OCI-LY1 (cell line): ENCODE measurements around the gene LTBR.

Source experiments
- H2AFZ ChIP-seq: fragments of 200-600 bp; sonication (generic), shearing (Covaris generic); 2 replicates; pipeline ENCODE4 v1.6.0; 2014; ENCODE audit warnings: antibody characterized with exemption, mild to moderate bottlenecking, low read length
- H3F3A ChIP-seq: fragments of 200-600 bp; sonication (generic), shearing (Covaris generic); 2 replicates; pipeline ENCODE4 v1.6.0; 2014; ENCODE audit warnings: mild to moderate bottlenecking, antibody characterized with exemption, low read length, moderate library complexity; ENCODE audit not compliant: insufficient read depth
- H3K27ac ChIP-seq: fragments of 200-600 bp; sonication (generic); 2 replicates; pipeline ENCODE4 v1.5.1; 2014; ENCODE audit warnings: low read length, mixed run types, mild to moderate bottlenecking, low read depth; ENCODE audit not compliant: poor library complexity, severe bottlenecking
- H3K27me3 ChIP-seq: fragments of 200-600 bp; sonication (generic); 2 replicates; pipeline ENCODE4 v1.6.0; 2014; ENCODE audit warnings: antibody characterized with exemption, mild to moderate bottlenecking, low read length, moderate library complexity; ENCODE audit not compliant: insufficient read depth
- H3K36me3 ChIP-seq: fragments of 200-600 bp; sonication (generic); 2 replicates; pipeline ENCODE4 v1.6.1; 2014; ENCODE audit warnings: mild to moderate bottlenecking, antibody characterized with exemption, low read length, moderate library complexity, mixed read lengths; ENCODE audit not compliant: insufficient read depth
- H3K4me1 ChIP-seq: fragments of 200-600 bp; sonication (generic); 2 replicates; pipeline ENCODE4 v1.5.1; 2014; ENCODE audit warnings: mild to moderate bottlenecking, low read length, moderate library complexity; ENCODE audit not compliant: insufficient read depth, severe bottlenecking
- H3K4me2 ChIP-seq: fragments of 200-600 bp; sonication (generic), shearing (Covaris generic); 2 replicates; pipeline ENCODE4 v1.6.1; 2014; ENCODE audit warnings: low read length
- H3K4me3 ChIP-seq: fragments of 200-600 bp; sonication (generic); 2 replicates; pipeline ENCODE4 v1.5.1; 2014; ENCODE audit warnings: low read length, low read depth, mild to moderate bottlenecking, mixed read lengths; ENCODE audit not compliant: poor library complexity, severe bottlenecking
- H3K79me2 ChIP-seq: fragments of 200-600 bp; shearing (Covaris generic); 2 replicates; pipeline ENCODE4 v1.6.1; 2016; ENCODE audit warnings: mixed run types, low read length, mixed read lengths; ENCODE audit not compliant: insufficient read depth
- H3K9ac ChIP-seq: fragments of 200-600 bp; sonication (generic), shearing (Covaris generic); 2 replicates; pipeline ENCODE4 v1.6.1; 2014; ENCODE audit warnings: mild to moderate bottlenecking, low read length, mixed read lengths
- H3K9me2 ChIP-seq: fragments of 200-600 bp; sonication (generic), shearing (Covaris generic); 2 replicates; pipeline ENCODE4 v1.6.1; 2014; ENCODE audit warnings: low read depth, mild to moderate bottlenecking, low read length, mixed read lengths
- H3K9me3 ChIP-seq: fragments of 200-600 bp; shearing (Covaris generic); 2 replicates; pipeline ENCODE4 v1.6.1; 2014; ENCODE audit warnings: low read length, mixed read lengths
- H4K20me1 ChIP-seq: fragments of 200-600 bp; sonication (generic), shearing (Covaris generic); 2 replicates; pipeline ENCODE4 v1.6.0; 2016; ENCODE audit warnings: mild to moderate bottlenecking, low read length; ENCODE audit not compliant: insufficient read depth
- EZH2 ChIP-seq: fragments of 200-600 bp; sonication (generic), shearing (Covaris generic); IDR thresholded peaks from 2 replicates; pipeline ENCODE4 v1.8.0; 2017; ENCODE audit warnings: borderline replicate concordance, mixed run types, mild to moderate bottlenecking, antibody characterized with exemption, low read length, moderate library complexity, mixed read lengths
- TF ChIP-seq, protein P1 (sequence below): fragments of 200-600 bp; sonication (generic), shearing (Covaris generic); IDR thresholded peaks from 2 replicates; pipeline ENCODE4 v1.5.1; 2017; ENCODE audit warnings: mild to moderate bottlenecking, antibody characterized with exemption, low read length, moderate library complexity, mixed read lengths

Gene LTBR

DNA sequence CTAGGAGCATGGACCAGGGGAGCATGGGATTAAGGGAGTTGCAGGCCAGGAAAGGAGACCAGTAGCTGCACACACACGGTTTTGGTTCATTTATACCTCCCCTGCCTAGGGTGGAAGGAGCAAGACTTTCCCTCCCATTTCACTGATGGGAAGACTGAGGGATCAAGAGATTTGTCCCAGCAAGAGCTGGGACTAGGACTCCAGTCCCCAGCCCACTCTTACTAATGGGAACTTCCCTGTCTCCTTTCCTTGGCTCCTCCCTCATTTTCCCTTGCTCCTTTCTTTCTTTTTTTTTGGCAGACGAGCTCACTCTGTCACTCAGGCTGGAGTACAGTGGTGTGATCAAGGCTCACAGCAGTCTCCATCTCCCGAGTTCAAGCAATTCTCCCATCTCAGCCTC lies 21.6 kb upstream of the LTBR start:
- Histone ChIP-seq H3K4me2 (no peak overlapping the region), H3K4me1 (no peaks in the 10 kb centered on the region)

DNA sequence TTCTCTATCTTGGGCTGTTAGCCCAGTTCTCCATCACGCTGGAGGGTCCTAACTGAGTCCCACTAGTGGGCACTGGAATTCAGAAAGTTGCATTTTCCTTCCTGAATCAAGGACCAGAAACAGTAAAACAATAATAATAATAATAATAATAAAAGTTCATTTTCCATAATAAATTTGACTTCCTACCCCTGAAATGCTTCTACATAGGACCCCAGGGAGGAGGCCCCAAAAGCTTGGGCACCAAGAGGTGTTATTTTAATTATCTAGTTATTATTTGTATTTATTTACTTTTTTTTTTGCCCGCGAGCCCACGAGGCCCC lies 21.0 kb upstream of the LTBR start:
- Histone ChIP-seq H3K79me2 (no peaks in the 10 kb centered on the region), H3K4me3 (no peak overlapping the region), H2AFZ (no peak overlapping the region), H3K9me2 (no peaks in the 10 kb centered on the region), H4K20me1 (no peaks in the 10 kb centered on the region), H3K9me3 (no peaks in the 10 kb centered on the region), H3K9ac (no peak overlapping the region), H3K27ac (no peak overlapping the region), H3K36me3 (no peaks in the 10 kb centered on the region), H3K4me2 (no peak overlapping the region), H3K4me1 (no peaks in the 10 kb centered on the region), H3K27me3 (no peaks in the 10 kb centered on the region; the same call in 1 of the 2 replicates), H3F3A (no peaks in the 10 kb centered on the region)
- TF ChIP-seq EZH2 = no peak
- TF ChIP-seq, protein P1, sequence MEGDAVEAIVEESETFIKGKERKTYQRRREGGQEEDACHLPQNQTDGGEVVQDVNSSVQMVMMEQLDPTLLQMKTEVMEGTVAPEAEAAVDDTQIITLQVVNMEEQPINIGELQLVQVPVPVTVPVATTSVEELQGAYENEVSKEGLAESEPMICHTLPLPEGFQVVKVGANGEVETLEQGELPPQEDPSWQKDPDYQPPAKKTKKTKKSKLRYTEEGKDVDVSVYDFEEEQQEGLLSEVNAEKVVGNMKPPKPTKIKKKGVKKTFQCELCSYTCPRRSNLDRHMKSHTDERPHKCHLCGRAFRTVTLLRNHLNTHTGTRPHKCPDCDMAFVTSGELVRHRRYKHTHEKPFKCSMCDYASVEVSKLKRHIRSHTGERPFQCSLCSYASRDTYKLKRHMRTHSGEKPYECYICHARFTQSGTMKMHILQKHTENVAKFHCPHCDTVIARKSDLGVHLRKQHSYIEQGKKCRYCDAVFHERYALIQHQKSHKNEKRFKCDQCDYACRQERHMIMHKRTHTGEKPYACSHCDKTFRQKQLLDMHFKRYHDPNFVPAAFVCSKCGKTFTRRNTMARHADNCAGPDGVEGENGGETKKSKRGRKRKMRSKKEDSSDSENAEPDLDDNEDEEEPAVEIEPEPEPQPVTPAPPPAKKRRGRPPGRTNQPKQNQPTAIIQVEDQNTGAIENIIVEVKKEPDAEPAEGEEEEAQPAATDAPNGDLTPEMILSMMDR = no peak

More for the DNA sequence above, 21.6 kb upstream of the LTBR start:
- TF ChIP-seq EZH2 = no peak
- TF ChIP-seq, protein P1 = no peak
- Histone ChIP-seq H3K27me3 (no peaks in the 10 kb centered on the region; the same call in 1 of the 2 replicates), H4K20me1 (no peaks in the 10 kb centered on the region), H3K27ac (no peak overlapping the region), H3F3A (no peaks in the 10 kb centered on the region), H3K36me3 (no peaks in the 10 kb centered on the region), H3K9ac (no peak overlapping the region), H3K4me3 (no peak overlapping the region), H2AFZ (no peak overlapping the region), H3K79me2 (no peaks in the 10 kb centered on the region), H3K9me2 (no peaks in the 10 kb centered on the region), H3K9me3 (no peaks in the 10 kb centered on the region)

DNA sequence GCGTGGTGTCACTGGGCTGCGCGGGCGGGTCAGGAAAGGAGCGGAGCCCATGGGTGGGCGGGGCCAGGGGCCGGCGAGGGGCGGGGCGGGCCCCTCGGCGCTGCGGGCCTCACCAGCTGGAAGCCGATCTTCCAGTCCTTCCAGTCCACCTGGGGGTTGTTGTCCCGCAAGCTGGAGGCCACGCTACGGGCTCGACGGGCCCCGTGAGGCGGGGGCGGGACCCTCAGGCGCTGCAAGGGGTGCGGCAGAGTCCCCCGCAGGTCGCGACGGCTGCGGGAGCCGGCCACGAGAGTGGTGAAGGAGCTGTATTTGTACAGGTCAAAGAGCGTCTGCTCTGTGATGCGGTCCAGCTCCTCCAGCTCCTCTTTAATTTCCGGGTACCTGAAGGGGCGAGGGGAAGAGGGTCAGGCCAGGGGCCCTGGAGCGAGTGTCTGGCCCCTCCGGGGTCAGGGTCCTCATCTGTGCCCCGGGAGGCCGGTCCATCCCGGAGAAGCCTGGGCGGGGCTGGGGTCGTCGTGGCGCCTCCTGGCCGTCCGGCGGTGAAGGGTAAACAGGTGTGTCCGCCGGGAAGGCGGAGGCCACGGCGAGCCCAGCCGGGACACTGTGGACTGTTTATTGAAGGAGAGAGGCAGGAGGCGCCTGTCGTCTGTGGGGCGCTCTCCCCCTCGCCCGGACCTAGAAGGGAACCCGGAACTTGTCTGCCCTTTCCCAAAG lies 20.5 kb upstream of the LTBR start:
- TF ChIP-seq, protein P1 = no peak
- TF ChIP-seq EZH2 = no peak
- Histone ChIP-seq H3K9me2 (no peaks in the 10 kb centered on the region), H3K9ac (no peak overlapping the region), H3K79me2 (no peaks in the 10 kb centered on the region), H3K4me2 (no peak overlapping the region), H3K4me3 (no peak overlapping the region), H4K20me1 (no peaks in the 10 kb centered on the region), H2AFZ (no peak overlapping the region), H3K4me1 (no peaks in the 10 kb centered on the region), H3K9me3 (0 out of 2 replicates have a peak, but pooled peaks cover 2% of the 10 kb centered on the region), H3K27ac (no peak overlapping the region), H3F3A (no peaks in the 10 kb centered on the region), H3K36me3 (no peaks in the 10 kb centered on the region), H3K27me3 (no peaks in the 10 kb centered on the region; the same call in 1 of the 2 replicates)
